OCI-LY1 (cell line): Measurements from ENCODE around the gene DNMT3A.
"Not testable (repeated sequence)": the region's sequence is repeated elsewhere in the genome, so short reads cannot be mapped to it uniquely, and the experiment has no call there.

Experiments used
- H2AFZ ChIP-seq: fragments of 200-600 bp; sonication (generic), shearing (Covaris generic); 2 replicates; pipeline ENCODE4 v1.6.0; 2014; ENCODE audit warnings: antibody characterized with exemption, mild to moderate bottlenecking, low read length
- H3F3A ChIP-seq: fragments of 200-600 bp; sonication (generic), shearing (Covaris generic); 2 replicates; pipeline ENCODE4 v1.6.0; 2014; ENCODE audit warnings: mild to moderate bottlenecking, antibody characterized with exemption, low read length, moderate library complexity; ENCODE audit not compliant: insufficient read depth
- H3K27ac ChIP-seq: fragments of 200-600 bp; sonication (generic); 2 replicates; pipeline ENCODE4 v1.5.1; 2014; ENCODE audit warnings: low read length, mixed run types, mild to moderate bottlenecking, low read depth; ENCODE audit not compliant: poor library complexity, severe bottlenecking
- H3K27me3 ChIP-seq: fragments of 200-600 bp; sonication (generic); 2 replicates; pipeline ENCODE4 v1.6.0; 2014; ENCODE audit warnings: antibody characterized with exemption, mild to moderate bottlenecking, low read length, moderate library complexity; ENCODE audit not compliant: insufficient read depth
- H3K36me3 ChIP-seq: fragments of 200-600 bp; sonication (generic); 2 replicates; pipeline ENCODE4 v1.6.1; 2014; ENCODE audit warnings: mild to moderate bottlenecking, antibody characterized with exemption, low read length, moderate library complexity, mixed read lengths; ENCODE audit not compliant: insufficient read depth
- H3K4me1 ChIP-seq: fragments of 200-600 bp; sonication (generic); 2 replicates; pipeline ENCODE4 v1.5.1; 2014; ENCODE audit warnings: mild to moderate bottlenecking, low read length, moderate library complexity; ENCODE audit not compliant: insufficient read depth, severe bottlenecking
- H3K4me2 ChIP-seq: fragments of 200-600 bp; sonication (generic), shearing (Covaris generic); 2 replicates; pipeline ENCODE4 v1.6.1; 2014; ENCODE audit warnings: low read length
- H3K4me3 ChIP-seq: fragments of 200-600 bp; sonication (generic); 2 replicates; pipeline ENCODE4 v1.5.1; 2014; ENCODE audit warnings: low read length, low read depth, mild to moderate bottlenecking, mixed read lengths; ENCODE audit not compliant: poor library complexity, severe bottlenecking
- H3K79me2 ChIP-seq: fragments of 200-600 bp; shearing (Covaris generic); 2 replicates; pipeline ENCODE4 v1.6.1; 2016; ENCODE audit warnings: mixed run types, low read length, mixed read lengths; ENCODE audit not compliant: insufficient read depth
- H3K9ac ChIP-seq: fragments of 200-600 bp; sonication (generic), shearing (Covaris generic); 2 replicates; pipeline ENCODE4 v1.6.1; 2014; ENCODE audit warnings: mild to moderate bottlenecking, low read length, mixed read lengths
- H3K9me2 ChIP-seq: fragments of 200-600 bp; sonication (generic), shearing (Covaris generic); 2 replicates; pipeline ENCODE4 v1.6.1; 2014; ENCODE audit warnings: low read depth, mild to moderate bottlenecking, low read length, mixed read lengths
- H3K9me3 ChIP-seq: fragments of 200-600 bp; shearing (Covaris generic); 2 replicates; pipeline ENCODE4 v1.6.1; 2014; ENCODE audit warnings: low read length, mixed read lengths
- H4K20me1 ChIP-seq: fragments of 200-600 bp; sonication (generic), shearing (Covaris generic); 2 replicates; pipeline ENCODE4 v1.6.0; 2016; ENCODE audit warnings: mild to moderate bottlenecking, low read length; ENCODE audit not compliant: insufficient read depth
- EZH2 ChIP-seq: fragments of 200-600 bp; sonication (generic), shearing (Covaris generic); IDR thresholded peaks from 2 replicates; pipeline ENCODE4 v1.8.0; 2017; ENCODE audit warnings: borderline replicate concordance, mixed run types, mild to moderate bottlenecking, antibody characterized with exemption, low read length, moderate library complexity, mixed read lengths
- TF ChIP-seq, protein P1 (sequence below): fragments of 200-600 bp; sonication (generic), shearing (Covaris generic); IDR thresholded peaks from 2 replicates; pipeline ENCODE4 v1.5.1; 2017; ENCODE audit warnings: mild to moderate bottlenecking, antibody characterized with exemption, low read length, moderate library complexity, mixed read lengths

The DNMT3A gene

DNA sequence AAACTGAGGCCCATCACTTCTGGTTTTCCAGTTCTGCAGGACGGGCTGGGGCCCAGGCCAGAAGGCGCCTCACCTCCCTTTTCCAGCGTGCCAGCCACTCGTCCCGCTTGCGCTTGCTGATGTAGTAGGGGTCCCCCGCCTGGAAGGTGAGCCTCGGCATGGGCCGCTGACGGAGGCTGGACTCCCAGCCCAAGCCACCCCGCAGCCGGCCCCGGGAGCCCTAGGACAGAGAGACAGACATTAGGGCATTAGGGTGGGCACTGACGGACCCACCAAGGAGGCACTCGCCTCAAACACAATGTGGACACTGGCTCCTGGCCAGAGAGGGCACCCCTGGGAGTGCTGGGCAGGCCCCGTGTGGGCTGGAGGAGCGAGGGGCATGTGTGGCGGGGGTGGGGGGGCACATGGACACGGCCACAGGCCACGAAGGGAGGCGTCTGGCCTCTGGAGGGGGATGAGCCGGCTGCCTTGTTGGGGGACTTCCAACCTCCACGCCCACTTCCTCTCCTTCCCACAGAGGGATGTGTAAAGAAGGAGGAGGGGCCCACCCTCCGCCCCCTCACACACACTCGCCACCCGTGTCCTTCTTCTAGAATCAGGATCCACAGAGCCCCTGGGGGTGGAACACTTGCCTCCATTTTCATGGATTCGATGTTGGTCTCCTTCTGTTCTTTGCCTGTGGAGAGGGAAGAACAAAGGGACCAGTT lies 66.7 kb downstream of the DNMT3A start:
- H3K79me2 ChIP-seq: no peaks in the 10 kb centered on the region
- H2AFZ ChIP-seq: no peak overlapping the region
- no peaks in the 10 kb centered on the region for H3F3A ChIP-seq
- no peaks in the 10 kb centered on the region for H3K27me3 ChIP-seq
- H3K4me1 ChIP-seq: peaks cover 14% of the 10 kb centered on the region
- no peak overlapping the region for H3K27ac ChIP-seq
- H3K9me3 ChIP-seq: no peaks in the 10 kb centered on the region
- no peak overlapping the region for H3K9ac ChIP-seq
- no peaks in the 10 kb centered on the region for H3K36me3 ChIP-seq
- no peak overlapping the region for H3K4me2 ChIP-seq
- H4K20me1 ChIP-seq: no peaks in the 10 kb centered on the region
- TF ChIP-seq, protein P1, sequence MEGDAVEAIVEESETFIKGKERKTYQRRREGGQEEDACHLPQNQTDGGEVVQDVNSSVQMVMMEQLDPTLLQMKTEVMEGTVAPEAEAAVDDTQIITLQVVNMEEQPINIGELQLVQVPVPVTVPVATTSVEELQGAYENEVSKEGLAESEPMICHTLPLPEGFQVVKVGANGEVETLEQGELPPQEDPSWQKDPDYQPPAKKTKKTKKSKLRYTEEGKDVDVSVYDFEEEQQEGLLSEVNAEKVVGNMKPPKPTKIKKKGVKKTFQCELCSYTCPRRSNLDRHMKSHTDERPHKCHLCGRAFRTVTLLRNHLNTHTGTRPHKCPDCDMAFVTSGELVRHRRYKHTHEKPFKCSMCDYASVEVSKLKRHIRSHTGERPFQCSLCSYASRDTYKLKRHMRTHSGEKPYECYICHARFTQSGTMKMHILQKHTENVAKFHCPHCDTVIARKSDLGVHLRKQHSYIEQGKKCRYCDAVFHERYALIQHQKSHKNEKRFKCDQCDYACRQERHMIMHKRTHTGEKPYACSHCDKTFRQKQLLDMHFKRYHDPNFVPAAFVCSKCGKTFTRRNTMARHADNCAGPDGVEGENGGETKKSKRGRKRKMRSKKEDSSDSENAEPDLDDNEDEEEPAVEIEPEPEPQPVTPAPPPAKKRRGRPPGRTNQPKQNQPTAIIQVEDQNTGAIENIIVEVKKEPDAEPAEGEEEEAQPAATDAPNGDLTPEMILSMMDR: no peak
- TF ChIP-seq EZH2: no peak
- H3K9me2 ChIP-seq: no peaks in the 10 kb centered on the region
- H3K4me3 ChIP-seq: no peak overlapping the region

DNA sequence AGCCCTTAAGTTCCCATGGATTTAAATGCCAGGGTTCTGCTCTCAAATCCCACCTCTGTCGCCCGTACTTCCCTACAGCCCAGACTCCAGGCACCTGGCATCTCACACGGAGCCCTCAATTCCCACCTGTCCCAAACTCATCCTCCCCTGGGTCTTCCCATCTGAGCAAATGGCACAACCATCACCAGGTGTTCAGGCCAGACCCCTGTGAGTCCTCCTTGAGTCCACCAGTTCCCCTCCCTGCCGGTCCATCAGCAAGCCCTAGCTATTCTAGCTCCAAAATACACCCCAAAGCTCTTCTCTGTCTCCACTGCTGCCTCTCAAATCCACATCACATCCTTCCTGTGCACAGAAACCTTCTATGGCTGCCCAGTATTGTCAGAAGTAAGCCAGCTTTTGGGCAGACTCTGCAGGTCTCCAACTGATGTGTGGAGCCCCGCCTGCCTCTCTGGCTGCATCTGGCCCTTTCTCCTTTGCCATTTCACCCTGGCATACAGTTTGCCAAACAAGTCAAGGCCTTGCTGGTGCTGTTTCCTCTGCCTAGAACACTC lies 67.7 kb downstream of the DNMT3A start:
- Histone ChIP-seq H3K27ac (no peak overlapping the region), H3K9ac (no peak overlapping the region), H3K4me3 (no peak overlapping the region), H2AFZ (no peak overlapping the region), H3K36me3 (no peaks in the 10 kb centered on the region), H3K9me3 (no peaks in the 10 kb centered on the region), H3K4me1 (peaks cover 8% of the 10 kb centered on the region), H3K79me2 (no peaks in the 10 kb centered on the region), H3K9me2 (no peaks in the 10 kb centered on the region), H3K27me3 (no peaks in the 10 kb centered on the region), H3K4me2 (no peak overlapping the region), H4K20me1 (no peaks in the 10 kb centered on the region), H3F3A (no peaks in the 10 kb centered on the region)
- no peak for TF ChIP-seq EZH2

DNA sequence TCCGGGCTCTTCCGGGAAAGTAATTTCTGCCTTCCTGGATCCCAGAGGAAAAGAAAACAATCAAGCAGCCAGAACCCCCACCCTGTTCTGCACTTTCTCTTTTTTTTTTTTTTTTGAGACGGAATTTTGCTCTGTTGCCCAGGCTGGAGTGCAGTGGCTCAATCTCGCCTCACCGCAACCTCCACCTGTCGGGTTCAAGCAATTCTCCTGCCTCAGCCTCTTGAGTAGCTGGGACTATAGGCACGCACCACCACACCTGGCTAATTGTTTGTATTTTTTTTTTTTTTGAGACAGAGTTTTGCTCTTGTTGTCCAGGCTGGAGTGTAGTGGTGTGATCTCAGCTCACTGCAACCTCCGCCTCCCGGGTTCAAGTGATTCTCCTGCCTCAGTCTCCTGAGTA lies 69.0 kb downstream of the DNMT3A start:
- H2AFZ ChIP-seq, H3F3A ChIP-seq, H4K20me1 ChIP-seq, H3K4me2 ChIP-seq, H3K79me2 ChIP-seq, H3K4me3 ChIP-seq, H3K9ac ChIP-seq, H3K4me1 ChIP-seq, H3K36me3 ChIP-seq, H3K9me2 ChIP-seq, H3K27me3 ChIP-seq, H3K27ac ChIP-seq, H3K9me3 ChIP-seq: not testable (repeated sequence)

DNA sequence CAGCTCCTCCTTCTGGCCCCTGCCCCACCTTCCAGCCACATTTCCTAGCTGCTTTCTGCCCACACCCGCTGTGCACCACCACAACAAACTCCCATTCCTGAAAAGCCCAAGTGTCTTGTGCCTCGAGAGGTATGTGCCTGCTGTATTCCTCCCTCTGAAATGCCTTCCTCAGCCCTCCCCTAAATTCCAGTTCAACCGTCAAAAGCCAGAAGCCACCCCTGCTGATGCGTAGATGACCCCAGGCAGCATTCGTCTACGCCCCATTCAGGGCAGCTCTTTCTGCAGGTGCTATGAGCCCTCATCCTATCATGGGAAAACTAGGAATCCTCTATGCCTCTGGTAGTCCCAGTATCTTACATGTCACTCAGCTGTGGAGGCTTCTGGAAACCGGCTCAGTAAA lies 71.7 kb downstream of the DNMT3A start:
- no peaks in the 10 kb centered on the region for H3K9me2 ChIP-seq
- H4K20me1 ChIP-seq: no peaks in the 10 kb centered on the region
- H3K4me1 ChIP-seq: no peaks in the 10 kb centered on the region
- no peaks in the 10 kb centered on the region for H3K36me3 ChIP-seq
- no peak overlapping the region for H2AFZ ChIP-seq
- no peaks in the 10 kb centered on the region for H3F3A ChIP-seq
- no peaks in the 10 kb centered on the region for H3K27me3 ChIP-seq
- no peak overlapping the region for H3K9ac ChIP-seq
- TF ChIP-seq EZH2: no peak
- TF ChIP-seq, protein P1: no peak
- H3K79me2 ChIP-seq: no peaks in the 10 kb centered on the region
- H3K4me3 ChIP-seq: no peak overlapping the region
- H3K27ac ChIP-seq: no peak overlapping the region
- no peak overlapping the region for H3K4me2 ChIP-seq
- H3K9me3 ChIP-seq: no peaks in the 10 kb centered on the region
